Left ventricle myocardium inferior (tissue), 1 donor: ENCODE measurements around the gene SETX. TPM values are rescaled to one million over a fixed set of nuclear protein-coding genes. Genes with fewer than 3 reads are reported as not detected.
A peak's percentile ranks its signal among the peaks of the same experiment; 100 is the strongest.
"Not testable (repeated sequence)": the region's sequence is repeated elsewhere in the genome, so short reads cannot be mapped to it uniquely, and the experiment has no call there.

Source experiments
- DNase-seq: peaks from one replicate; pipeline ENCODE4 v3.0.0-alpha.2; 2020
- H3K27ac ChIP-seq: fragments of 200-600 bp; replicated peaks from 2 replicates; pipeline ENCODE4 v1.8.0; 2021
- H3K27me3 ChIP-seq: fragments of 200-600 bp; 2 replicates; pipeline ENCODE4 v1.8.0; 2021; ENCODE audit warnings: low read depth
- H3K36me3 ChIP-seq: fragments of 200-600 bp; 2 replicates; pipeline ENCODE4 v1.8.0; 2021
- H3K4me1 ChIP-seq: fragments of 200-600 bp; 2 replicates; pipeline ENCODE4 v1.8.0; 2021
- H3K4me3 ChIP-seq: fragments of 200-600 bp; 2 replicates; pipeline ENCODE4 v1.8.0; 2021; ENCODE audit warnings: mild to moderate bottlenecking, moderate library complexity
- H3K9me3 ChIP-seq: fragments of 200-600 bp; replicated peaks from 2 replicates; pipeline ENCODE4 v1.8.0; 2021
- intact Hi-C: fragments of 100-400 bp; cut with micrococcal nuclease; formaldehyde crosslinking; loops from one replicate; pipeline ENCODE4 v1.11.0; 2022
- total RNA-seq: library from RNA; stranded (reverse); fragmentation: NEBNext Ultra II Directional; extraction: Animal tissue kit (Norgen Biotek cat#: 25700); gene quantifications from one replicate; pipeline ENCODE4 v1.2.1, GENCODE V29; 2021
- TF ChIP-seq, protein P1 (sequence below): fragments of 200-600 bp; IDR thresholded peaks from 2 replicates; pipeline ENCODE4 v1.8.0; 2021; ENCODE audit warnings: antibody characterized with exemption, mild to moderate bottlenecking, borderline replicate concordance
- donor health status: DM: no; HTN: yes; CAD: no; lungs with severe emphysema.

SETX gene
- total RNA-seq, 1 donor from 2014 or later = 23.3 TPM

DNA sequence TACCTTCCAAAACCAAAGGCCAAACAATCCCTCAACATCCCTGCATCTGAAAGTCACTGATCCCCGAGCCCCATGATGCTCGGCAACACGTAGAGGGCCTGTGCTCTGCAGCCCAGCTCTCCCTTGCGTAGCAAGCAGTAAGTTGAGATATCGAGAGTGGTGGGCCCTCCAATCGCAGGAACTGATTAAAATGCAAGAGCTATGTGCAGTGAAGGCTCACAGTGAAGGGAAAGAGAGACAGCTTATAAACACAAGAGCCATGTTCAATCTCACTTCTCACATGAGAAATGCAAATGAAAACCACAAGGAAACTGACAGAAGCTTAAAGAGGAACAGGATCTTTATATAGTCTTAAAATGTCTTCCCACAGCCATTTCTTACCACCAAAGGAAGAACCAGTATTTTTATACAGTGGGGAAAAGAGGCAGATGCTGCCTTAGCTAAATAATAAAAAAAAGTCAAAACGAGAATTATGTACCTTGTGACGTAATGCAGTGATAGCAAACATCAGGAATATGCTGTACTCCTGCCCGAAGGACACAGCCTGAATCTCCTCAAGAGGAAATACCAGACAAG, 27.3 kb upstream of the SETX start:
- DNase-seq = no peak
- no peaks in the 10 kb centered on the region for H3K9me3 ChIP-seq
- peaks cover 68% of the 10 kb centered on the region for H3K36me3 ChIP-seq
- H3K4me1 ChIP-seq = no peaks in the 10 kb centered on the region
- H3K27ac ChIP-seq = no peak overlapping the region
- no peak overlapping the region for H3K4me3 ChIP-seq
- TF ChIP-seq, protein P1, sequence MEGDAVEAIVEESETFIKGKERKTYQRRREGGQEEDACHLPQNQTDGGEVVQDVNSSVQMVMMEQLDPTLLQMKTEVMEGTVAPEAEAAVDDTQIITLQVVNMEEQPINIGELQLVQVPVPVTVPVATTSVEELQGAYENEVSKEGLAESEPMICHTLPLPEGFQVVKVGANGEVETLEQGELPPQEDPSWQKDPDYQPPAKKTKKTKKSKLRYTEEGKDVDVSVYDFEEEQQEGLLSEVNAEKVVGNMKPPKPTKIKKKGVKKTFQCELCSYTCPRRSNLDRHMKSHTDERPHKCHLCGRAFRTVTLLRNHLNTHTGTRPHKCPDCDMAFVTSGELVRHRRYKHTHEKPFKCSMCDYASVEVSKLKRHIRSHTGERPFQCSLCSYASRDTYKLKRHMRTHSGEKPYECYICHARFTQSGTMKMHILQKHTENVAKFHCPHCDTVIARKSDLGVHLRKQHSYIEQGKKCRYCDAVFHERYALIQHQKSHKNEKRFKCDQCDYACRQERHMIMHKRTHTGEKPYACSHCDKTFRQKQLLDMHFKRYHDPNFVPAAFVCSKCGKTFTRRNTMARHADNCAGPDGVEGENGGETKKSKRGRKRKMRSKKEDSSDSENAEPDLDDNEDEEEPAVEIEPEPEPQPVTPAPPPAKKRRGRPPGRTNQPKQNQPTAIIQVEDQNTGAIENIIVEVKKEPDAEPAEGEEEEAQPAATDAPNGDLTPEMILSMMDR = no peak
- intact Hi-C loops = no loop called here
- no peaks in the 10 kb centered on the region for H3K27me3 ChIP-seq

DNA sequence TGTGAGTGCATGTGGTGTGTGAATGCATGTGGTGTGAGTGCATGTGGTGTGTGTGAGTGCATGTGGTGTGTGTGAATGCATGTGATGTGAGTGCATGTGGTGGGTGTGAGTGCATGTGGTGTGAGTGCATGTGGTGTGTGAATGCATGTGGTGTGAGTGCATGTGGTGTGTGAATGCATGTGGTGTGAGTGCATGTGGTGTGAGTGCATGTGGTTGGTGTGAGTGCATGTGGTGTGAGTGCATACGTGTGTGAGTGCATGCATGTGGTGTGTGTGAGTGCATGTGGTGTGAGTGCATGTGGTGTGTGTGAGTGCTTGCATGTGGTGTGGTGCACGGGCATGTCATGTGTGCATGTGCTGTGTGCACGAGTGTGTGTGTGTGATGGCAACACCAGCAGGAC, 23.6 kb upstream of the SETX start:
- H3K27ac ChIP-seq, H3K4me3 ChIP-seq, H3K4me1 ChIP-seq, intact Hi-C loops, DNase-seq, H3K9me3 ChIP-seq, H3K27me3 ChIP-seq: not testable (repeated sequence)
- peaks cover 55% of the 10 kb centered on the region for H3K36me3 ChIP-seq

GRCh38 chr9:132377769-132378168, 23.0 kb upstream of the SETX start:
- H3K9me3 ChIP-seq, H3K4me3 ChIP-seq, H3K4me1 ChIP-seq, DNase-seq, H3K27me3 ChIP-seq, intact Hi-C loops, H3K27ac ChIP-seq: not testable (repeated sequence)
- H3K36me3 ChIP-seq = peaks cover 54% of the 10 kb centered on the region

GRCh38 chr9:132372177-132373095, 17.6 kb upstream of the SETX start:
- H3K36me3 ChIP-seq = peaks cover 23% of the 10 kb centered on the region
- no peaks in the 10 kb centered on the region for H3K9me3 ChIP-seq
- peaks cover 15% of the 10 kb centered on the region for H3K4me1 ChIP-seq
- intact Hi-C loops = no loop called here
- TF ChIP-seq, protein P1 = no peak
- no peaks in the 10 kb centered on the region for H3K27me3 ChIP-seq
- peak; percentile 36 for DNase-seq
- H3K27ac ChIP-seq = peak overlapping the region; percentile 82
- peak overlapping the region; percentile 21 for H3K4me3 ChIP-seq

DNA sequence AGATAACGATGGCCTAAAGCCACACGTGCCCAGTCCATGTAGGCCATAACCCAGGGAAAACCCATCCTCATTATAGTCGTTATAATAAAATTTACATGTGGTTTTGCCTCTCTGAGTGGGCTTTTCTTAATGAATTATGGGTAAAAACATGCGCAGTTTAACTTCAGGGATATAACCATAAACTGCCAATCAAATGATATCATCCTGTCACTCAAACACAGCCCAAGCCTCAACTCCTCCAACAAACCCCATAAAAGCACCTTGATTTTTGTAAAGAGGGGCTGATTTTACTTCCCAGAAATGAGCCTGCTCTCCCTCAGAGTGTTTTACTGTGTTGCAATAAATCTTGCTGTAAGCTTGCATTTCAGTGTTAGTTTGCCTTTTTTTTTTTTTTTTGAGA, 15.8 kb upstream of the SETX start:
- no peak overlapping the region for H3K4me3 ChIP-seq
- intact Hi-C loops = no loop called here
- H3K27ac ChIP-seq = no peak overlapping the region
- H3K4me1 ChIP-seq = peaks cover 18% of the 10 kb centered on the region
- TF ChIP-seq, protein P1 = no peak
- no peak for DNase-seq
- H3K36me3 ChIP-seq = peaks cover 9% of the 10 kb centered on the region
- H3K9me3 ChIP-seq = no peaks in the 10 kb centered on the region
- no peaks in the 10 kb centered on the region for H3K27me3 ChIP-seq

GRCh38 chr9:132369421-132369820, 14.6 kb upstream of the SETX start:
- Histone ChIP-seq H3K27me3 (no peaks in the 10 kb centered on the region), H3K4me3 (no peak overlapping the region), H3K4me1 (peaks cover 20% of the 10 kb centered on the region), H3K36me3 (no peaks in the 10 kb centered on the region), H3K27ac (no peak overlapping the region), H3K9me3 (no peaks in the 10 kb centered on the region)
- no peak for DNase-seq
- TF ChIP-seq, protein P1 = no peak
- intact Hi-C loops = no loop called here
